KG1 (cell line): ENCODE results near the gene CA10.

Experiments
- DNase-seq: peaks from one replicate; lab custom pipeline; 2025; lab: John Stamatoyannopoulos, UW

CA10 gene

GRCh38 chr17:52145476-52145875, 13.0 kb downstream of the CA10 start:
- no peak for DNase-seq

- no peak for DNase-seq
These were observed 15.0 kb downstream of the CA10 start for GRCh38 chr17:52143542-52143941.

GRCh38 chr17:52140601-52141000, 17.9 kb downstream of the CA10 start:
- DNase-seq = no peak

- no peak for DNase-seq
These were observed 19.8 kb downstream of the CA10 start for GRCh38 chr17:52138752-52139151.

GRCh38 chr17:52138350-52138749, 20.2 kb downstream of the CA10 start:
- no peak for DNase-seq

GRCh38 chr17:52136166-52136565, 22.3 kb downstream of the CA10 start:
- no peak for DNase-seq

- no peak for DNase-seq
These were observed 23.9 kb downstream of the CA10 start for GRCh38 chr17:52134641-52135040.

GRCh38 chr17:52128721-52129120, 29.8 kb downstream of the CA10 start:
- no peak for DNase-seq

- no peak for DNase-seq
These were observed 33.5 kb downstream of the CA10 start for GRCh38 chr17:52124993-52125392.

- DNase-seq = no peak
These were observed 34.0 kb downstream of the CA10 start for GRCh38 chr17:52124561-52124960.

GRCh38 chr17:52120465-52120864, 38.0 kb downstream of the CA10 start:
- no peak for DNase-seq

GRCh38 chr17:52110923-52111581, 47.5 kb downstream of the CA10 start:
- no peak for DNase-seq

GRCh38 chr17:52106638-52107261, 51.8 kb downstream of the CA10 start:
- DNase-seq = peak; percentile 44

GRCh38 chr17:52106072-52106471, 52.4 kb downstream of the CA10 start:
- DNase-seq = no peak

GRCh38 chr17:52105591-52105990, 52.9 kb downstream of the CA10 start:
- DNase-seq = no peak

GRCh38 chr17:52096056-52096455, 62.5 kb downstream of the CA10 start:
- no peak for DNase-seq

GRCh38 chr17:52084176-52084575, 74.3 kb downstream of the CA10 start:
- DNase-seq = no peak

- DNase-seq = no peak
These were observed 79.0 kb downstream of the CA10 start for GRCh38 chr17:52079496-52079895.

- no peak for DNase-seq
These were observed 86.8 kb downstream of the CA10 start for GRCh38 chr17:52071712-52072111.

- DNase-seq = no peak
These were observed 93.7 kb downstream of the CA10 start for GRCh38 chr17:52064791-52065211.

GRCh38 chr17:52049496-52049895, 109.0 kb downstream of the CA10 start:
- no peak for DNase-seq

GRCh38 chr17:52049051-52049450, 109.5 kb downstream of the CA10 start:
- DNase-seq = no peak

GRCh38 chr17:52048137-52048898, 110.2 kb downstream of the CA10 start:
- no peak for DNase-seq
